D721Med (cell line): Measurements from ENCODE around the gene MARF1.

Experiments
- DNase-seq: peaks from one replicate; pipeline ENCODE4 v3.0.0; 2011; ENCODE audit warnings: low spot score; ENCODE audit not compliant: insufficient read length
- FAIRE-seq: peaks from 2 replicates; lab custom pipeline; 2011; peaks lifted over from hg19 to GRCh38; lab: Jason Lieb, UNC
- CTCF ChIP-seq: IDR thresholded peaks from 2 replicates; pipeline ENCODE4 v1.5.1; 2012; ENCODE audit warnings: mild to moderate bottlenecking, control low read depth; ENCODE audit not compliant: insufficient read depth; ENCODE audit errors: missing control alignments

MARF1 gene

DNA sequence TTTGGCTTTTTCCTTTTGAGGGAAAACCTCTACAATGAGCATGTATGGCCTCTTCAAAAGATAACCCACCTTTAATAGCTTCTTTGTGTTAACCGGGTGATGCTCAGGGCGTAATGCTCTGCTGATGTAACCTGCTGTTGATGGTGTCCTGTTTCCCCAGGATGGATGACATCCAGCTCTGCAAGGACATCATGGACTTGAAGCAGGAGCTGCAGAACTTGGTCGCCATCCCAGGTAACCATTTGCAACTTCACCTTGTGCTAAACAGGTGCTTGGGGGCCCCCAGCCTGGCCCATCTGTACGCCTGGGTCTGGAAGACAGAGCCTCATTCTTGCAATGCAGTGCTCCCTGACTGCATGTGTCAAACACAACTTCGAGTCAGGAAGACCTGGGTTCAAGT is 75.1 kb downstream of the MARF1 start:
- FAIRE-seq = no peak
- TF ChIP-seq CTCF = no peak

DNA sequence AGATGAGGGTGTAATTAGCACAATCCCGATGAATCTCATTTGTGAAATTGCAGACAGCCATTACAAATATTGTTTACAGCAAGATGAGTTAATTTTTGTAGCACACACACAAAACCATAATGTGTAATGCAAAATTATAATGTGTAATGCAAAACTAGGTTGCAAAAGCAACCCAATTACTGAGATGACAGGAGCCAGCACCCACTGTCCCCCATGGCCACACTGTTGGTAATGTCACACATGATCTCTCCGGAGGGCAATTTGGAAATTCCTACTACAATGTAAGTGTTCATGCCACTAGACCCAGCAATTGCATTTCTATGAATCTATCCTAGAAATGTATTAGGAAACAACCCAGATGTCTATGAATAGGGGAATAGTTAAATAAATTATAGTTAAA is 76.9 kb downstream of the MARF1 start:
- no peak for TF ChIP-seq CTCF
- FAIRE-seq = no peak
- no peak for DNase-seq

More for the DNA sequence above, 75.1 kb downstream of the MARF1 start:
- DNase-seq = no peak

GRCh38 chr16:15564604-15565339 is 78.2 kb downstream of the MARF1 start:
- TF ChIP-seq CTCF = no peak
- DNase-seq (no peak), FAIRE-seq (no peak)

DNA sequence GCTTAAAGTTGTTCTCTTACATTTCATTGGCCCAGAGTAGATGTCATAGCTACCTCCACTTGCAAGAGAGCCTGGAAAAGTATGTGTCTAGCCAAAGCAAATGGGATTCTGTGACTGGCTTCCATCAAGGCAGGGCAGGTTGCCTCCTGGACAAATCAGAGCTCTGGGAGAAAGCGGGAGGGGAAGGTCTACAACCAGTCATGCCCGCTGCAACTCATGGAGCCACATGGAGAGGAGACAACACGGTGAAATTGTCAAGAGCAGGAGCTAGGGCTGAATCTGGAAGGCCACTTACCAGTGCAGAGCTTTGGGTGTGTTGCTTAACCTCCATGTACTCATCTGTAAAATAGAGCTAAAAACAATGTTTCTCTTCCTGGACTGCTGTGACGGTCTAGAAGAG is 83.8 kb downstream of the MARF1 start:
- no peak for TF ChIP-seq CTCF
- DNase-seq (no peak), FAIRE-seq (no peak)

DNA sequence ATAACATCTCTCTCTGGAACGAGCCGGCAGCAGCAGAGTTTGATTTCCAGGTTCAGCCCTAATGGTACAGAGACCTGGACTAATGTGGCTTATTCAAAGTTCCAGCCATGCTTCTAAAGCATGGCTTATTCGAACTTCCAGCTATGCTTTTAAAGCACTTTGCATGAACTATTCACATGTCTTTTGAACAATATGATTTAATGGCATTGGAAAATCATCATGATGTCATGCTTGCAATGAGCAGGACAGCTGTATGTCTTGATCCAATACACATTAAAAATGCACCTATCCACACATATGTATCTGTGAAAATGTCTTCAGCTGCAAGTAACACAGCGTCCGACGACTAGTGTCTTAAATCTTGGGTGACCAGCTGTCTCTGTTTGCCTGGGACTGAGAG is 85.7 kb downstream of the MARF1 start:
- no peak for TF ChIP-seq CTCF
- no peak for DNase-seq
- no peak for FAIRE-seq

DNA sequence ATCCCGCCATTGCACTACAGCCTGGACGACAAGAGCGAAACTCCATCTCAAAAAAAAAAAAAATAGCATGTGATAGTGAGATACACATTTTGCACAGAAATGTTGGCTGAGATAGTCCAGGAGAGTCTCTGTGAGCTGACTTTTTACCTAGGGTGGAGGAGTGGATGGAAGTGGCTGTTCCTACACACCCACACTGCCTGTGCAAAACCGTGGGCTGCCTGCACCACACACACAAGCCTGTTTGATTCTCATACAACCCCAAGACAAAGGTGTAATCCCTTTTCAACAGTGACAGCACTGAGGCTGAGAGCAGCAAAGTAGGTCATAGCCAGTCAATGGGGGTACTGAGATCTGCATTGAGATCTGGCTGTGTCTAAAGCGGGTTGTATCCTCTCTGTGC is 86.8 kb downstream of the MARF1 start:
- no peak for FAIRE-seq
- TF ChIP-seq CTCF = no peak

DNA sequence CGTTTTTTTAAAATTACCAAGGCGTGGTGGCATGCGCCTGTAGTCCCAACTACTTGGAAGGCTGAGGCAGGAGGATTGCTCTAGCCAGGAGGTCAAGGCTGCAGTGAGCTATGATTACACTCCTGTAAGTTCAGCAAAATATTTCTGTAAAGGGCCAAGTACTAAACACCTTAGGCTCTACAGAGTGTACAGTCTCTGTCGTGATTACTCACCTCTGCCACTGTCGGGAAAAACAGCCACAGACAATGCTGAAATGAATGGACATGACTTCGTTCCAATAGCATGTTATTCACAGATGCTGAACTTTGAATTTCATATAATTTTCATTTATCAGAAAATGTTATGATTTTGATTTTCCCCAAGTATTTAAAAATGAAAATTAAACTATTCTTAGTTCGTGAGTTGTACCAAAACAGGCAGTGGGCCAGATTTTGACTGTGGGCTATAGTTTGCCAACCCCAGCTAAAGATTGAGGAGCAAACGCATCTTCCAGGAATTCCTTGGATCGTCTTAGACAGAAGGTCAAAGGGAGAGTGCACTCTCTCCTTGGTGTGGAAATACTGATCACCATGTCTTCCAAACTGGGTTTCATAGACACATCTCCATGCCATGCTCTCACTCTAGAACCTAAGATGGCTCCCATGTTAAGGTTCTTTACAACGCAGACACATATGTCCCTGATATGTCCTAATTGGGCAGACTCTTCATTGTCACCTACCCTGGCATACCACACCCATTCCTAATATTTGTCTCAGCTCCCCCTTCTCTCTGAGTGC is 89.5 kb downstream of the MARF1 start:
- no peak for DNase-seq
- no peak for FAIRE-seq
- no peak for TF ChIP-seq CTCF

More for the DNA sequence above, 86.8 kb downstream of the MARF1 start:
- DNase-seq = no peak
